RWPE1 (cell line): ENCODE data around the gene PJA2.
"Not testable (repeated sequence)": the region's sequence is repeated elsewhere in the genome, so short reads cannot be mapped to it uniquely, and the experiment has no call there.

Source experiments
- CTCF ChIA-PET: fragments of 350-600 bp; sonication (Branson Sonifier 250); formaldehyde crosslinking; extraction: SDS; loops from one replicate; lab custom pipeline; 2021; lab: Yijun Ruan, JAX
- POLR2A ChIA-PET: fragments of 400-600 bp; formaldehyde crosslinking; extraction: SDS; loops from one replicate; lab custom pipeline; 2020; ENCODE audit warnings: antibody characterized with exemption; ENCODE audit not compliant: low non-redundant PET; lab: Yijun Ruan, JAX
- DNase-seq: peaks from one replicate; pipeline ENCODE4 v3.0.0; 2012; ENCODE audit warnings: low spot score
- H3K27ac ChIP-seq: fragments of 450-650 bp; 2 replicates; pipeline ENCODE4 v1.5.1; 2017
- TF ChIP-seq, protein P1 (sequence below): fragments of 450-650 bp; conservative IDR thresholded peaks from 2 replicates; pipeline ENCODE4 v1.5.1; 2017; ENCODE audit warnings: low read depth, mild to moderate bottlenecking

PJA2 gene

DNA sequence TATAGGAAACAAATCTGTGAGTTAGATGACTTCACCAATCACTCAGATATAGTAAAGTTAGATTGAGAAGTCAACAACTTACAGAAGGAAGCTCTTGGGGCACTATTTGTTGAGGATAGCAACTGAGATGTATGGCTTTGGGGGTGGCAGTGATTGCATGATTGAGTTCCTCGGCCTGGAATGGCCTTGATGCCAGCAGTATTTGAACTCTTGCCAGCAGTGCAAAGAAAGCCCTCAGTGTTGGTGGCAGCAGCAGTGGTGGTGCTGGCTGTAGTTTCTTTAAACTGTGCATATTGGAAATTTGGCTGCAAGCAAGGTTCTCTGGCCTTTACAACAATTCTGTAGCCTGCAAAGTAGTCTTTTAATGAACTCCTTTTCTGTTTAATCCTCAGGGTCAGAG lies 41.4 kb upstream of the PJA2 start:
- ChIA-PET POLR2A (no interaction called here), CTCF (interaction anchor here (0.5 kb wide), 1 partner anchor 112 kb away, joined by 5 read pairs; no protein-coding TSS in a partner anchor)
- TF ChIP-seq, protein P1, sequence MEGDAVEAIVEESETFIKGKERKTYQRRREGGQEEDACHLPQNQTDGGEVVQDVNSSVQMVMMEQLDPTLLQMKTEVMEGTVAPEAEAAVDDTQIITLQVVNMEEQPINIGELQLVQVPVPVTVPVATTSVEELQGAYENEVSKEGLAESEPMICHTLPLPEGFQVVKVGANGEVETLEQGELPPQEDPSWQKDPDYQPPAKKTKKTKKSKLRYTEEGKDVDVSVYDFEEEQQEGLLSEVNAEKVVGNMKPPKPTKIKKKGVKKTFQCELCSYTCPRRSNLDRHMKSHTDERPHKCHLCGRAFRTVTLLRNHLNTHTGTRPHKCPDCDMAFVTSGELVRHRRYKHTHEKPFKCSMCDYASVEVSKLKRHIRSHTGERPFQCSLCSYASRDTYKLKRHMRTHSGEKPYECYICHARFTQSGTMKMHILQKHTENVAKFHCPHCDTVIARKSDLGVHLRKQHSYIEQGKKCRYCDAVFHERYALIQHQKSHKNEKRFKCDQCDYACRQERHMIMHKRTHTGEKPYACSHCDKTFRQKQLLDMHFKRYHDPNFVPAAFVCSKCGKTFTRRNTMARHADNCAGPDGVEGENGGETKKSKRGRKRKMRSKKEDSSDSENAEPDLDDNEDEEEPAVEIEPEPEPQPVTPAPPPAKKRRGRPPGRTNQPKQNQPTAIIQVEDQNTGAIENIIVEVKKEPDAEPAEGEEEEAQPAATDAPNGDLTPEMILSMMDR = no peak
- no peak overlapping the region for H3K27ac ChIP-seq
- DNase-seq = no peak

DNA sequence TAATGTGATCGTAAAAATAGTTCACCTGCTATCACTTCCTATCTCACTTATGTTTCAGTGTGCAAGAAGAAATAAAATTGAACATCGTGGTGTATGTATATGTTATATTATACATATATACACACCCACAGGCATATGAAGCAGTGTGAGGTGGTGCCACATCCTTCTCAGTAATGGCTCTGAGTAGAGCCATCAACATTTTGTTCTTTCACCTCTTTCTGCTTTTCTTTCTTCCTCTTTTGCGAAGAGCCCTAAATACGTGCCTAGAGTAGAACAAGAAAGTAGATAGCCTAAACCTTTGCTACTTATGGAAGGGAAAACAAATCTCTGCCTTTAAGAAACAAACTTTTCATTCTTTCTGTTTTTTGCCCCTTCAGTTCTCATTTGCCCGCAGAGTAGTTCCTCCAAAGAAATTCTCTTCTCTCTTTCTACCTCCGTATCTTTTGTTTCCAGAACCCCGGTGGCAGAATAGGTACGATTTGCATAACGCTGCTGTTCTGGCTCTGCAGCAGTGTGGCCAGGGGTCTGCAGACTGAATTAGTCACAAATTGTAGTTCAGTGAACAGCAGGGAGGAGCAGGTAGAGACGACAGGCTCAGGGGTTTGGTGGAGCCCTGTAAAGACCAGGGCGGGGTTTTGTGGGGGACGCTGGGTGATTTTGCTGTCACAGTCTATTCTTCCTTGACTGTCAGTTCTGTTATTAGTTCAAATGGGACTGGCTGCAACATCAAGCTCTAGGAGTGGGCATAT lies 40.5 kb upstream of the PJA2 start:
- POLR2A ChIA-PET = no interaction called here
- no peak for DNase-seq
- no peak overlapping the region for H3K27ac ChIP-seq
- TF ChIP-seq, protein P1 = no peak
- CTCF ChIA-PET = no interaction called here

- no peak overlapping the region for H3K27ac ChIP-seq
- TF ChIP-seq, protein P1 = no peak
- POLR2A ChIA-PET = interaction anchor here (0.9 kb wide), 1 partner anchor 1317 kb away, joined by 3 read pairs; no protein-coding TSS in a partner anchor
- CTCF ChIA-PET = interaction anchor here (0.7 kb wide), 1 partner anchor 937 kb away, joined by 5 read pairs; no protein-coding TSS in a partner anchor
- DNase-seq = peak; percentile 37
These were observed 39.1 kb upstream of the PJA2 start for GRCh38 chr5:109448838-109449237.

GRCh38 chr5:109439590-109439989 lies 29.8 kb upstream of the PJA2 start:
- POLR2A ChIA-PET = no interaction called here
- H3K27ac ChIP-seq = no peak overlapping the region
- CTCF ChIA-PET = no interaction called here
- DNase-seq = no peak
- TF ChIP-seq, protein P1 = no peak

- no peak for DNase-seq
- H3K27ac ChIP-seq = no peak overlapping the region
- ChIA-PET POLR2A (no interaction called here), CTCF (no interaction called here)
- TF ChIP-seq, protein P1 = no peak
These were observed 16.3 kb upstream of the PJA2 start for GRCh38 chr5:109426075-109426474.

- POLR2A ChIA-PET, DNase-seq, H3K27ac ChIP-seq: not testable (repeated sequence)
- CTCF ChIA-PET = interaction anchor here (0.6 to 0.7 kb wide), 3 partner anchors 41 to 50 kb away, joined by 3 to 4 read pairs (median 3); no protein-coding TSS in a partner anchor
These were observed 15.7 kb upstream of the PJA2 start for GRCh38 chr5:109425521-109425920.

DNA sequence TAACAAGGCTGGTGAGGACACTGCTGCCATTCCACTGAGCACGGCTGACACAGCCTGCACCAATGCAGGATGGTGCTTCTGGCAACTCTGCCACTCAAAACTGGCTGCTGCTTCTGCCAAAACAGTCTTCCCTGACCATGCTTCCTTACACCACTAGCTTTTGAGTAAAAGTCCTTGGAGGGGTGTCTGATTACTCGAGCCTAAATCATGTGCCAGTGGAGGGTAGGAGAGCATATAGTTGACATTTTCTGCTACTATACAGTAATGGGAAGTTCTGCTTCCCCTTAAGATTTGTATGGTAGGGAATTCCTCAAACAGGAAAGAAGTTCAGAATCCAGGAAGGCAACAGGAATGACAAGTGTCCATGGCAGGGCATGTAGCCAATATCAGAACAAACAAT lies 12.2 kb upstream of the PJA2 start:
- TF ChIP-seq, protein P1 = no peak

More for the DNA sequence above, 12.2 kb upstream of the PJA2 start:
- ChIA-PET CTCF (interaction anchor here (0.6 kb wide), 1 partner anchor 1851 kb away, joined by 4 read pairs; no protein-coding TSS in a partner anchor), POLR2A (no interaction called here)
- H3K27ac ChIP-seq = no peak overlapping the region
- no peak for DNase-seq
